ENCODE data around the gene SCAF1.

Gene SCAF1
- total RNA-seq = 40.5 to 55.0 reads per million in 2 donors

GRCh38 chr19:49641688-49642491 lies at the start of gene SCAF1:
TSS of gene SCAF1 (plus strand) at chr19:49642209. CDS start at chr19:49645027, 2,818 bp downstream.
- DNase-seq = peak; percentile 97

- no peak for DNase-seq
Measured at GRCh38 chr19:49592486-49593232, 49.4 kb upstream of the SCAF1 start.

- peak; percentile 88 for DNase-seq
Measured at GRCh38 chr19:49593233-49594113, 48.5 kb upstream of the SCAF1 start.

- no peak for DNase-seq
Measured at GRCh38 chr19:49594157-49594992, 47.6 kb upstream of the SCAF1 start.

GRCh38 chr19:49594993-49595818 lies 46.8 kb upstream of the SCAF1 start:
- no peak for DNase-seq

GRCh38 chr19:49595819-49596404 lies 46.1 kb upstream of the SCAF1 start:
- no peak for DNase-seq

- no peak for DNase-seq
Measured at GRCh38 chr19:49596407-49596806, 45.6 kb upstream of the SCAF1 start.

- DNase-seq = no peak
Measured at GRCh38 chr19:49596954-49597702, 44.9 kb upstream of the SCAF1 start.

- no peak for DNase-seq
Measured at GRCh38 chr19:49597703-49597974, 44.4 kb upstream of the SCAF1 start.

- no peak for DNase-seq
Measured at GRCh38 chr19:49599378-49600295, 42.4 kb upstream of the SCAF1 start.

- no peak for DNase-seq
Measured at GRCh38 chr19:49601482-49602038, 40.4 kb upstream of the SCAF1 start.

GRCh38 chr19:49602806-49603205 lies 39.2 kb upstream of the SCAF1 start:
- DNase-seq = no peak

GRCh38 chr19:49605605-49606004 lies 36.4 kb upstream of the SCAF1 start:
- no peak for DNase-seq

GRCh38 chr19:49609499-49610092 lies 32.4 kb upstream of the SCAF1 start:
- DNase-seq = no peak

- DNase-seq = no peak
Measured at GRCh38 chr19:49613374-49613773, 28.6 kb upstream of the SCAF1 start.

- DNase-seq = no peak
Measured at GRCh38 chr19:49614096-49614833, 27.7 kb upstream of the SCAF1 start.

- DNase-seq = no peak
Measured at GRCh38 chr19:49615861-49616260, 26.1 kb upstream of the SCAF1 start.

GRCh38 chr19:49616532-49616931 lies 25.5 kb upstream of the SCAF1 start:
- no peak for DNase-seq
